DOHH2 (cell line): Measurements from ENCODE around the gene VSTM2L.

ENCODE experiments used
- H3F3A ChIP-seq: fragments of 200-600 bp; sonication (generic), shearing (Covaris generic); 2 replicates; pipeline ENCODE4 v1.6.0; 2016; ENCODE audit warnings: antibody characterized with exemption, mild to moderate bottlenecking; ENCODE audit not compliant: control insufficient read depth, insufficient read depth
- H3K27ac ChIP-seq: fragments of 200-600 bp; sonication (generic); 2 replicates; pipeline ENCODE4 v1.5.1; 2014; ENCODE audit warnings: low read depth, mild to moderate bottlenecking, low read length, moderate library complexity
- H3K27me3 ChIP-seq: fragments of 200-600 bp; sonication (generic); 2 replicates; pipeline ENCODE4 v1.6.1; 2014; ENCODE audit warnings: mild to moderate bottlenecking, low read length, mixed read lengths; ENCODE audit not compliant: control insufficient read depth
- H3K36me3 ChIP-seq: fragments of 200-600 bp; sonication (generic); 2 replicates; pipeline ENCODE4 v1.6.1; 2014; ENCODE audit warnings: mild to moderate bottlenecking, low read length, moderate library complexity, mixed read lengths; ENCODE audit not compliant: control insufficient read depth
- H3K4me1 ChIP-seq: fragments of 200-600 bp; sonication (generic); 2 replicates; pipeline ENCODE4 v1.6.1; 2014; ENCODE audit warnings: mild to moderate bottlenecking, low read length, mixed read lengths; ENCODE audit not compliant: control insufficient read depth
- H3K4me2 ChIP-seq: fragments of 200-600 bp; sonication (generic); 2 replicates; pipeline ENCODE4 v1.6.0; 2014; ENCODE audit warnings: mild to moderate bottlenecking, low read length, moderate library complexity
- H3K4me3 ChIP-seq: fragments of 200-600 bp; sonication (generic); 2 replicates; pipeline ENCODE4 v1.5.1; 2014; ENCODE audit warnings: mild to moderate bottlenecking, low read length, mixed read lengths
- H3K79me2 ChIP-seq: fragments of 200-600 bp; sonication (generic); 2 replicates; pipeline ENCODE4 v1.6.1; 2014; ENCODE audit warnings: mild to moderate bottlenecking, low read length, mixed read lengths; ENCODE audit not compliant: control insufficient read depth
- H3K9me2 ChIP-seq: fragments of 200-600 bp; sonication (generic); replicated peaks from 2 replicates; pipeline ENCODE4 v1.6.1; 2014; ENCODE audit warnings: mild to moderate bottlenecking, low read length, mixed read lengths; ENCODE audit not compliant: control insufficient read depth
- H3K9me3 ChIP-seq: fragments of 200-600 bp; sonication (generic); 2 replicates; pipeline ENCODE4 v1.6.1; 2014; ENCODE audit warnings: antibody characterized with exemption, low read length, mixed read lengths; ENCODE audit not compliant: control insufficient read depth, insufficient read depth
- H4K20me1 ChIP-seq: fragments of 200-600 bp; sonication (generic); 2 replicates; pipeline ENCODE4 v1.6.0; 2014; ENCODE audit warnings: low read depth, mild to moderate bottlenecking, antibody characterized with exemption, low read length, moderate library complexity; ENCODE audit not compliant: control insufficient read depth, insufficient read depth
- EZH2phosphoT487 ChIP-seq: fragments of 200-600 bp; sonication (generic); IDR thresholded peaks from 2 replicates; pipeline ENCODE4 v1.6.1; 2017; ENCODE audit warnings: borderline replicate concordance, mild to moderate bottlenecking, antibody characterized with exemption, low read length, moderate library complexity, mixed read lengths
- TF ChIP-seq, protein P1 (sequence below): fragments of 200-600 bp; sonication (generic); IDR thresholded peaks from one replicate; pipeline ENCODE4 v1.5.1; 2014; ENCODE audit warnings: antibody characterized with exemption, mild to moderate bottlenecking, low read depth, low read length; ENCODE audit not compliant: poor library complexity, severe bottlenecking

The VSTM2L gene

DNA sequence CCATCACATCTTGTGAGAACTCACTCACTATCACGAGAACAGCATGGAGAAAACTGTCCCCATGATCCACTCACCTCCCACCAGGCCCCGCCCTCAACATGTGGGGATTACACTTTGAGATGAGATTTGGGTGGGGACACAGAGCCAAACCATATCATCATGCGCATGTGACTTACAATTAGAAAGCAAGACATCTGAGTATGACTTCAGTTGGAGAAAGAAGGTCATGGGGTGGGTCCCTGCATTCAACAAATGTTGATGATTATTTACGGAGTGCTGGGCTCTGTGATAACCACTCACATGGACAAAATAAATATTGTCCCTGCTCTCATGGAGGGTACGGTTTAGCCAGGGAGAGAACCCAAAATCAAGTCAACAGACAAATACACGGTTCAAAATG is 37.9 kb downstream of the VSTM2L start:
- no peaks in the 10 kb centered on the region for H3K9me3 ChIP-seq
- H3K27me3 ChIP-seq = no peaks in the 10 kb centered on the region

DNA sequence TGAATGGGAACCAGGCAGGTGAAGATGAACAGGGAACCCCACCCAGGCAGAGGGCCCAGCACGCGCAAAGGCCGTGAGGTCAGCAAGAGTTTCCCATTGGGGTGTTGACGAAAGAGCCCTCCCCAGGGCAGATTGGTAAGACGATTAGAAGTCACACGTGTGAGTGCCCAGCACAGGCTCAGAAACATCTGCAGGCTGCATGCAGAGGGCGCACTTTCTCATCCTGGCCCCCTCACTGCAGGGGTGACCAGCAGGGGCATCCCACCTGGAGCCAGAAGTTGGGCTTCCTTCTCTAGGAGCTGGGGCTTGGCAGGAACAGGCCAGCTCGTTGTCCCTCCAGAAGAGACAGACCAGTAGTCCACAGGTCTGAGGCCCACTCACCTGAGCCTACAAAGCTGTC is 38.4 kb downstream of the VSTM2L start:
- no peak for TF ChIP-seq EZH2phosphoT487
- TF ChIP-seq, protein P1, sequence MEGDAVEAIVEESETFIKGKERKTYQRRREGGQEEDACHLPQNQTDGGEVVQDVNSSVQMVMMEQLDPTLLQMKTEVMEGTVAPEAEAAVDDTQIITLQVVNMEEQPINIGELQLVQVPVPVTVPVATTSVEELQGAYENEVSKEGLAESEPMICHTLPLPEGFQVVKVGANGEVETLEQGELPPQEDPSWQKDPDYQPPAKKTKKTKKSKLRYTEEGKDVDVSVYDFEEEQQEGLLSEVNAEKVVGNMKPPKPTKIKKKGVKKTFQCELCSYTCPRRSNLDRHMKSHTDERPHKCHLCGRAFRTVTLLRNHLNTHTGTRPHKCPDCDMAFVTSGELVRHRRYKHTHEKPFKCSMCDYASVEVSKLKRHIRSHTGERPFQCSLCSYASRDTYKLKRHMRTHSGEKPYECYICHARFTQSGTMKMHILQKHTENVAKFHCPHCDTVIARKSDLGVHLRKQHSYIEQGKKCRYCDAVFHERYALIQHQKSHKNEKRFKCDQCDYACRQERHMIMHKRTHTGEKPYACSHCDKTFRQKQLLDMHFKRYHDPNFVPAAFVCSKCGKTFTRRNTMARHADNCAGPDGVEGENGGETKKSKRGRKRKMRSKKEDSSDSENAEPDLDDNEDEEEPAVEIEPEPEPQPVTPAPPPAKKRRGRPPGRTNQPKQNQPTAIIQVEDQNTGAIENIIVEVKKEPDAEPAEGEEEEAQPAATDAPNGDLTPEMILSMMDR = peak; percentile 48

More for the DNA sequence above, 37.9 kb downstream of the VSTM2L start:
- no peaks in the 10 kb centered on the region for H3K36me3 ChIP-seq
- H3K27ac ChIP-seq = no peak overlapping the region
- H3K9me2 ChIP-seq = no peaks in the 10 kb centered on the region
- no peaks in the 10 kb centered on the region; the same call in none of the 2 replicates for H3K4me1 ChIP-seq
- no peaks in the 10 kb centered on the region for H3F3A ChIP-seq
- no peak for TF ChIP-seq EZH2phosphoT487
- TF ChIP-seq, protein P1 = no peak
- no peaks in the 10 kb centered on the region for H4K20me1 ChIP-seq
- no peaks in the 10 kb centered on the region for H3K79me2 ChIP-seq
- no peak overlapping the region for H3K4me2 ChIP-seq
- no peak overlapping the region for H3K4me3 ChIP-seq

DNA sequence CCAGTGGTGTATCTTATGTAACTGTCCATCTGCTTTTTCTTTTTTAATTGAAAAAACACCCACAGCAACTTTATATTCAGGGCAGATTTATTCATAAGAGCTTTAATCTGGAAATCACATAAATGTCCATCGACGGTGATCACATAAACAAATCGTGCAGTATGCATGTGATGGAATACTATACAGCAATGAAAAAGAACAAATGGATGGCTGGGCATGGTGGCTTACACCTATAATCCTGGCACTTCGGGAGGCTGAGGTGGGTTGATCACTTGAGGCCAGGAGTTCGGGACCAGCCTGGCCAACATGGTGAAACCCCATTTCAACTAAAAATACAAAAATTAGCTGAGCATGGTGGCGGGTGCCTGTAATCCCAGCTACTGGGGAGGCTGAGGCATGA is 39.1 kb downstream of the VSTM2L start:
- Histone ChIP-seq H3K27me3 (no peaks in the 10 kb centered on the region), H3F3A (no peaks in the 10 kb centered on the region)

More for the DNA sequence above, 38.4 kb downstream of the VSTM2L start:
- Histone ChIP-seq H3F3A (no peaks in the 10 kb centered on the region), H3K9me3 (no peaks in the 10 kb centered on the region), H4K20me1 (no peaks in the 10 kb centered on the region), H3K36me3 (no peaks in the 10 kb centered on the region), H3K4me3 (no peak overlapping the region), H3K27ac (no peak overlapping the region), H3K27me3 (no peaks in the 10 kb centered on the region), H3K4me2 (no peak overlapping the region), H3K79me2 (no peaks in the 10 kb centered on the region), H3K9me2 (no peaks in the 10 kb centered on the region), H3K4me1 (no peaks in the 10 kb centered on the region; the same call in none of the 2 replicates)

More for the DNA sequence above, 39.1 kb downstream of the VSTM2L start:
- H3K9me3 ChIP-seq = no peaks in the 10 kb centered on the region
- H3K79me2 ChIP-seq = no peaks in the 10 kb centered on the region
- no peaks in the 10 kb centered on the region; the same call in none of the 2 replicates for H3K4me1 ChIP-seq
- H4K20me1 ChIP-seq = no peaks in the 10 kb centered on the region
- H3K27ac ChIP-seq = no peak overlapping the region
- H3K4me2 ChIP-seq = no peak overlapping the region
- no peaks in the 10 kb centered on the region for H3K36me3 ChIP-seq
- TF ChIP-seq EZH2phosphoT487 = no peak
- TF ChIP-seq, protein P1 = no peak
- no peaks in the 10 kb centered on the region for H3K9me2 ChIP-seq
- no peak overlapping the region for H3K4me3 ChIP-seq
